ENCODE data around the gene CYTH1. TPM values are rescaled to one million over a fixed set of nuclear protein-coding genes. Genes with fewer than 3 reads are reported as not detected.

CYTH1 gene
- total and polyA plus RNA-seq, 8 donors: 18.3 to 34.4 (median 23.5) TPM

- no peak overlapping the region for H3K27ac ChIP-seq
- no peak for ATAC-seq
- 94 to 96% methylated on average over 25 of the region's 25 CpGs for WGBS, 2 donors
- H3K4me1 ChIP-seq: no peaks in the 10 kb centered on the region
- no peaks in the 10 kb centered on the region for H3K9me3 ChIP-seq
- no peak overlapping the region for H3K4me3 ChIP-seq
- peaks cover 0 to 36% (median 16%) of the 10 kb centered on the region in 3 donors for H3K36me3 ChIP-seq
- DNase-seq: no peak
- TF ChIP-seq, protein P1, sequence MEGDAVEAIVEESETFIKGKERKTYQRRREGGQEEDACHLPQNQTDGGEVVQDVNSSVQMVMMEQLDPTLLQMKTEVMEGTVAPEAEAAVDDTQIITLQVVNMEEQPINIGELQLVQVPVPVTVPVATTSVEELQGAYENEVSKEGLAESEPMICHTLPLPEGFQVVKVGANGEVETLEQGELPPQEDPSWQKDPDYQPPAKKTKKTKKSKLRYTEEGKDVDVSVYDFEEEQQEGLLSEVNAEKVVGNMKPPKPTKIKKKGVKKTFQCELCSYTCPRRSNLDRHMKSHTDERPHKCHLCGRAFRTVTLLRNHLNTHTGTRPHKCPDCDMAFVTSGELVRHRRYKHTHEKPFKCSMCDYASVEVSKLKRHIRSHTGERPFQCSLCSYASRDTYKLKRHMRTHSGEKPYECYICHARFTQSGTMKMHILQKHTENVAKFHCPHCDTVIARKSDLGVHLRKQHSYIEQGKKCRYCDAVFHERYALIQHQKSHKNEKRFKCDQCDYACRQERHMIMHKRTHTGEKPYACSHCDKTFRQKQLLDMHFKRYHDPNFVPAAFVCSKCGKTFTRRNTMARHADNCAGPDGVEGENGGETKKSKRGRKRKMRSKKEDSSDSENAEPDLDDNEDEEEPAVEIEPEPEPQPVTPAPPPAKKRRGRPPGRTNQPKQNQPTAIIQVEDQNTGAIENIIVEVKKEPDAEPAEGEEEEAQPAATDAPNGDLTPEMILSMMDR (IDR thresholded peaks at IDR 0.05): no peak
- intact Hi-C loops (cut with DNase I): loop anchor here in 1 of 3 donors (10.0 kb wide), 1 partner anchor 203 kb away; no protein-coding TSS in a partner anchor
- no peak for FAIRE-seq
- no peaks in the 10 kb centered on the region for H3K27me3 ChIP-seq
Measured at GRCh38 chr17:78697554-78698343, 84.3 kb downstream of the CYTH1 start.

DNA sequence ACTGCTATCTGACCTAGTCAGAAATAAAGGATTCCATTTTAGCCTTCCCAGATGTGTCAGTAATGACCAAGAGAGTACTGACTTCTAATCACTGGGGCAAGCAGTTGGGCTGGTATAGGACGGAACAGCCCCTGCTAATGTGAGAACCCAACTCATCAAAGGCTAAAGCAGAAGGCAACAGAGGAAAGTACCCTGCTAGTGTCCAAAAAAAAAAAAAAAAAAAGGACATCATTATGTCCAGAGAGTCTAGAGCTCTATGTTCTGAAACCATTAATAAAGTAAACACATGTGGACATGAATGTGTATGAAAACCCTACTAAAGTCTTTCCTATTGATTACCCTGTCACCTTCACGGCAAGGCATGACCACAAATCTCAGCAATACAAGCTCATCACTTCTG is 85.0 kb downstream of the CYTH1 start:
- FAIRE-seq: no peak
- H3K36me3 ChIP-seq: peaks cover 0 to 40% (median 16%) of the 10 kb centered on the region in 3 donors
- no peaks in the 10 kb centered on the region for H3K4me1 ChIP-seq
- intact Hi-C loops (cut with DNase I): loop anchor here in 1 of 3 donors (10.0 kb wide), 1 partner anchor 202 kb away; no protein-coding TSS in a partner anchor
- no peaks in the 10 kb centered on the region for H3K27me3 ChIP-seq
- no peak for DNase-seq
- H3K9me3 ChIP-seq: no peaks in the 10 kb centered on the region
- no peak overlapping the region for H3K4me3 ChIP-seq
- H3K27ac ChIP-seq: no peak overlapping the region
- TF ChIP-seq, protein P1 (IDR thresholded peaks at IDR 0.05): no peak
- ATAC-seq: no peak
- WGBS, 2 donors: 98% methylated on average over 2 of the region's 2 CpGs

GRCh38 chr17:78696016-78696982 is 85.8 kb downstream of the CYTH1 start:
- Histone ChIP-seq H3K27ac (no peak overlapping the region), H3K4me3 (no peak overlapping the region), H3K4me1 (no peaks in the 10 kb centered on the region), H3K9me3 (no peaks in the 10 kb centered on the region), H3K36me3 (peaks cover 0 to 39% (median 10%) of the 10 kb centered on the region in 3 donors), H3K27me3 (no peaks in the 10 kb centered on the region)
- TF ChIP-seq, protein P1 (IDR thresholded peaks at IDR 0.05): no peak
- ATAC-seq (no peak), DNase-seq (no peak), FAIRE-seq (no peak)
- 78 to 81% methylated on average over 10 of the region's 10 CpGs for WGBS, 2 donors
- intact Hi-C loops (cut with DNase I): loop anchor here in 1 of 3 donors (10.0 kb wide), 1 partner anchor 201 kb away; no protein-coding TSS in a partner anchor

DNA sequence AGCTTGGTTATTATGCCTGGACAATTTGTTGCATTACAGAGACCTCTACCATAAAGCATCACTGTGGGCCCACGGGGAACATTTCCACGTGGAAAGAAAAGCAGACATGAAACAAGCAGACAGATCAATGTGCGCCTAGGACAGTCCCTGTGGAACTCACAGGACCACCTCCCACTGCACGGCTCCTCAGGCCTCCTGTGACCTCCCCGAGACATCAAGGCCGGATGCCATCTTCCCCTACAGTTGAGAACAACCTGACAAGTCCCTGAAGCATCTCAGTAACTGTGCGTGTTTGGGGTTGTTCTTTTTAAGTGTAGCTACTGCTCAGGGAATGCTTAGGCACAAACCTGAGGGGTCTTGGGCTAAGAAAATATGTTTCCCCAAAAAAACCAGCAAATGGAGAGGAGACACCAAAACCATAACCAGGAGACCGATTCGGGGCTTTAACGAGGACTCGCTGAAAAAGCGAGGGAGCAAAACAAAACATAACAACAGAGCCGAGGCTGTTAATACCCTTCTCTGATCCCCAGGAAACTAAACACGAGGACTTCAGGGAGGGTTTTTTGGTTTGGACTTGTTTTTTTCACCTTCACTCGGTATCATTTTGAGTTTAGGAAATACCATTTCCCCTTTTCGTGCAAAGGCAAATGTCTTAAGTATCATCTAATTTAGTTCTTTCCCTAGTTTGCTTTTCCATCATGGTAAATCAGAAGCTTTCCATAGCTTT is 87.1 kb downstream of the CYTH1 start:
- Histone ChIP-seq H3K27me3 (no peaks in the 10 kb centered on the region), H3K36me3 (peaks cover 0 to 36% (median 7%) of the 10 kb centered on the region in 3 donors), H3K4me1 (no peaks in the 10 kb centered on the region), H3K27ac (no peak overlapping the region), H3K4me3 (no peak overlapping the region), H3K9me3 (no peaks in the 10 kb centered on the region)
- TF ChIP-seq, protein P1 (IDR thresholded peaks at IDR 0.05): no peak
- FAIRE-seq: no peak
- intact Hi-C loops (cut with DNase I): loop anchor here in 1 of 3 donors (10.0 kb wide), 1 partner anchor 200 kb away; no protein-coding TSS in a partner anchor
- ATAC-seq: no peak
- DNase-seq: no peak
- 92 to 93% methylated on average over 16 of the region's 16 CpGs for WGBS, 2 donors

All from pancreas (tissue), 10 donors.